GM08714 (cell line): ENCODE results near the gene RIN3.

ENCODE experiments used
- H3K4me3 ChIP-seq: fragments of 200-500 bp; sonication (Bioruptor generic); 2 replicates; pipeline ENCODE4 v1.5.1; 2014; ENCODE audit warnings: mild to moderate bottlenecking, low read length, inconsistent platforms
- ZNF274 ChIP-seq: IDR thresholded peaks from 2 replicates; pipeline ENCODE4 v1.6.1; 2012; ENCODE audit warnings: mild to moderate bottlenecking, low read depth, low read length

RIN3 gene

DNA sequence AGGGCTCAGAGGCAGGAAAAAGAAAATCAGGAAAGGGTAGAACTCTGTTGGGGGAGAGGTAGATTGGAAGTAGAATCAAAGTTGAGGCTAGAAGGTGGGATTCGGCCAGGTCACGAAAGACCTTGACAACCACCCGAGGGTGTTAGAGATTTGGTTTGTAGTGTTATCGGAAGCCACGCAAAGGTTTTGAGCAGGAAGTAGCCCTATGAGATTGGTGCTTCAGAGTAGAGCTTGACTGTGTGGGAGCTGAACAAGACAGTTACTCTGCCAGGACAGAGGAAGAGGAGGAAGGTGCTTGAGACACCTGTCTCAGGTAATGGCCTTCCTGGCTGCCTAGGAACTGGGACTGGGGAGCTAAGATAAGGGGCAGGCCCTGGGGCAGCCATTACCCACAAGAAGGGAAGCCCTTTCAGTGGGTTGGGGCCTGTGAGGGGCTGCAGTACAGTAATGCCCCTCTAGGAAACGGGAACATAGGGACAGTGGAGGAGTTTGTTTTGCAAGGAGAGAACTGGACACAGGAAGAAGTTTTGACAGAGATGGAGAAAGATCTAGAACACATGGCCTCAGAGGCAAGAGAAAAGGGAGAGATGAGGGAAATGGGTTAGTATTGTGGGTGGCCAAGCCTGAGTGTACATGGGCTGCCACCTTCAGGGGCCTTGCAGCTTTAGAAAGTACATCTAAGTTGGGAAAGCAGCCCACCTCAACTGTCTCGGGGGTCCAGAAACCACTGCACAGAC lies 73.5 kb downstream of the RIN3 start:
- H3K4me3 ChIP-seq: no peak overlapping the region; the same call in 1 of the 2 replicates
- TF ChIP-seq ZNF274: no peak

DNA sequence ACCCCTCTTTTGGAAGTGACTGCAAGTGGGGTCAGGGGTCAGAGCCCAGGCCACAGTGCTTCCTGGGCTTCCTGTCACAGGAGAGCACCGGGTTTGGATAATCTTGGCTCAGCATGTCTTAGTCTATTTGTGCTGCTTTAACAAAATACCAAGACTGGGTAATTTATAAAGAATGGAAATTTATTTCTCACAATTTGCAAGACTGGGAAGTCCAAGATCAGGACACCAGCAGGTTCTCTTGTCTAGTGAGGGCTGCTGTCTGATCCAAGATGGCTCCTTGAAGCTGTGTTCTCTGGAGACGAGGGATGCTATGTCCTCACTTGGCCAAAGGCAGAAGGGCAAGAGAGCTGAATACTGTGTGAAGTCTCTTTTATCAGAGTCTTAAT lies 74.1 kb downstream of the RIN3 start:
- H3K4me3 ChIP-seq: no peak overlapping the region
- no peak for TF ChIP-seq ZNF274

DNA sequence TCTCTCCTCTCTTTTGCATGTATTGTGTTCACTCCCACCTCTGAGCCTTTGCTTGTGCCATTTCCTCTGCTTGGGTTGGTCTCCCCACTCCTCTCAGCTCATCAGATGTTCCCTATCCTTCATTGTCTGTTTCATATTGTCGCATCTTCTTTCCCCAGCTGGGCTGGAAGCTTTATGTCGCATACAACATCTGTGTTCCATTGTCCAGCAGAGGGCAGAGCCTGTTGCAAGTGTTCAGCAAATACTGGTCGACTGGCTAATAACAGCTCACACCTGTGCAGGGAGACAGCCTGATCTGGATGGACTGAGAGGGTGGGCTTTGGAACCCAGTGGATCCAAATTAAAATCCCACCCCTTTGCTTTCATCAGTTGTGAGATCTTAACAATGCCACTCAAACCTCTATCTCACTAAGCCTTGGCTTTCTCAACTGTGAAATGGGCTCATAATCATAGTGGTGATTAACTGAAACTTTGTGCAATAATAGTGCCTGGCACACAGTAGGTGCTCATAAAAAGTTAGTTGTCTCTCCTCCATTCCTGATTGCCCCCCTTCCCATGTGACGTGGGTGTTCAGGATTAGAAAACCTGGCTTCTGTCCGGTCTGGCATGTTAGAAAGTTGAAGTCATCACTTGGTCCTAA lies 75.8 kb downstream of the RIN3 start:
- no peak overlapping the region for H3K4me3 ChIP-seq
- TF ChIP-seq ZNF274: no peak

DNA sequence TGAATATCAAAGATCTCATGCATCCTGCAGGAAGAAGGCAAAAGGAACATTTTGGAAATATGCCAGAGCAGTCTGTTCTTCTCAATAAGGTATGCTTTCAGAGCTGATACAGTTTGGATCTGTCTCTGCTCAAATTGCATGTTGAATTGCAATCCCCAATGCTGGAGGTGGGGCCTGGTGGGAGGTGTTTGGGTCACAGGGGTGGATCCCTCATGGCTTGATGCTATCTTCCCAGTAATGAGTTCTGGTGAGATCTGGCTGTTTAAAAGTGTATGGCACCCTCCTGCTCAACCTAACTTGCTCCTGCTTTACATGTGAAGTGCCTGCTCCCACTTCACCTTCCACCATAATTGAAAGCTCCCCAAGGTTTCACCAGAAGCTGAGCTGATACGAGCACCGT lies 76.6 kb downstream of the RIN3 start:
- H3K4me3 ChIP-seq: no peak overlapping the region
- TF ChIP-seq ZNF274: no peak

DNA sequence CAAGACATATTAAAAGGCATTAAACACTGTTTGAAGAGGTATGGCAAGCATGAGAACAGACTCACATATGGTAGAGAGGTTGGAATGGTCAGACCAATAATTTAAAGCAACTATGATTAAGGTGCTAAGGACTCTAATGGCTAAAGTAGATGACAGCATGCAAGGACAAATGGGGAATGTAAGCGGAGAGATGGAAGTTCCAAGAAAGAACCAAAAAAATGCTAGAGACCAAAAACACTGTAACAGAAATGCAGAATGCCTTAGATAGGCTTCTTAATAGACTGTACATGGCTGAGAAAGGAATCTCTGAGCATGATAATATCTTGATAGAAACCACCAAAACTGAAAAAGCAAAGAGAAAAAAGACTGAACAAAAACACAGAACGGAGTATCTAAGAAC lies 77.4 kb downstream of the RIN3 start:
- H3K4me3 ChIP-seq: no peak overlapping the region
- no peak for TF ChIP-seq ZNF274

DNA sequence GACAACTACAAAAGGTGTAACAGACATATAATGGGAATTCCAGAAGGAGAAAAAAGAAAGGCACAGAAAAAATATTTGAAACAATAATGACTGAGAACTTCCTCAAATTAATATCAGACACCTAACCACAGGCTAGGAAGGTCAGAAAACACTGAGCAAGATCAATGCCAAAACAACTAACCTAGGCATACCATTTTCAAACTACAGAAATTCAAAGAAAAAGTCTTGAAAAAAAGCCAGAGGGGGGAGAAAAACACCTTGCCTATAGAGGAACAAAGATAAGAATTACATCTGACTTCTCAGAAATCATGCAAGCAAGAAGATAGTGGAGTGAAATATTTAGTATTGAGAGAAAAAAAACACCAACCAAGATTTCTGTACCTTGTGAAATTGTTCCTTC lies 77.8 kb downstream of the RIN3 start:
- no peak for TF ChIP-seq ZNF274
- H3K4me3 ChIP-seq: no peak overlapping the region

DNA sequence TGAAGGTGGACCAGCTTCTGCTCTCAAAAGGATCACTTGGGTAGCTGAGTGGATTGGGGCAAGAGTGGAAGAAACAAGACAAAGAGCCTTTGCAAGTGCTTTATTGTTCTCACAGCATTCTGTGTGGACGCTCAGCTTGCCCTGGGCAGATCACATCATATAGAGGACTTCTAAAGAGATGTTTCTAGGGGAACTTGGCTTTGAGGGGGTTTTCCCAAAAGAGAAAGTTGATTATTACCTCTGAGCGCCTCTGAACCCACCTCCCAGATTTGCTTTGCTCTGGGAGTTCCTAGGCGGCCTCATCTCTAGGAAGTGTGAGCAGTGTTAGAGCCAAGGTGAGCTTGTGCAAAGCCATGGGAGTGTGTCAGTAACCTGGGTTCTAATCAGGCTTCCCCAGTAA lies 81.7 kb downstream of the RIN3 start:
- no peak overlapping the region for H3K4me3 ChIP-seq
- no peak for TF ChIP-seq ZNF274

DNA sequence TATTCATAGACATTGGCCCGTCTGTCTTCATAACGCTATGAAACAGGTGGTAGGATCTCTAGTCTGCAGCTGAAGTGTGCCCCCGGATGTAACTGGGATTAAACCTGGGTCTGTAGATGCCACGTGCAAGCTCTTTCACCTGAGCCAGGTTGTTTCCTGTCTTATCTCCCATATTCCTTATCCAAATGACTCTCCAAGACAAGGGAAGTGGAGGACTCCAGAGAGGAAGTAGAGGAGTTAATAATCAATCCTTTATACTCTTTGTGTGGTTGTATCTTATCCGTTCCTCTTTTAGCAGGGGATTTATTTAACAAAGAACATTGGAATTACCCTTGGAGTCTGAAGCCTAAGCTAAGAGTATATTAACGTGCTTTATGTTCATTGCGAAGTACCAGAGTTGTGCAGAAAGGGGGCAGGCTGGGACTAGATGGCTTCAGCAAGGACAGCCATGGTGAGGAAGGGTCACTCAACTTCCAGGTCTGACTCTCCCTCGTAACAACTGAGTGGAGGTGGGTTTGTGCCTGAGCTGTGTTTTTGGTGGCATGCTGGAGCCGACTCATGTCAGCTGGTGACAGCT lies 82.8 kb downstream of the RIN3 start:
- H3K4me3 ChIP-seq: no peak overlapping the region
- no peak for TF ChIP-seq ZNF274

DNA sequence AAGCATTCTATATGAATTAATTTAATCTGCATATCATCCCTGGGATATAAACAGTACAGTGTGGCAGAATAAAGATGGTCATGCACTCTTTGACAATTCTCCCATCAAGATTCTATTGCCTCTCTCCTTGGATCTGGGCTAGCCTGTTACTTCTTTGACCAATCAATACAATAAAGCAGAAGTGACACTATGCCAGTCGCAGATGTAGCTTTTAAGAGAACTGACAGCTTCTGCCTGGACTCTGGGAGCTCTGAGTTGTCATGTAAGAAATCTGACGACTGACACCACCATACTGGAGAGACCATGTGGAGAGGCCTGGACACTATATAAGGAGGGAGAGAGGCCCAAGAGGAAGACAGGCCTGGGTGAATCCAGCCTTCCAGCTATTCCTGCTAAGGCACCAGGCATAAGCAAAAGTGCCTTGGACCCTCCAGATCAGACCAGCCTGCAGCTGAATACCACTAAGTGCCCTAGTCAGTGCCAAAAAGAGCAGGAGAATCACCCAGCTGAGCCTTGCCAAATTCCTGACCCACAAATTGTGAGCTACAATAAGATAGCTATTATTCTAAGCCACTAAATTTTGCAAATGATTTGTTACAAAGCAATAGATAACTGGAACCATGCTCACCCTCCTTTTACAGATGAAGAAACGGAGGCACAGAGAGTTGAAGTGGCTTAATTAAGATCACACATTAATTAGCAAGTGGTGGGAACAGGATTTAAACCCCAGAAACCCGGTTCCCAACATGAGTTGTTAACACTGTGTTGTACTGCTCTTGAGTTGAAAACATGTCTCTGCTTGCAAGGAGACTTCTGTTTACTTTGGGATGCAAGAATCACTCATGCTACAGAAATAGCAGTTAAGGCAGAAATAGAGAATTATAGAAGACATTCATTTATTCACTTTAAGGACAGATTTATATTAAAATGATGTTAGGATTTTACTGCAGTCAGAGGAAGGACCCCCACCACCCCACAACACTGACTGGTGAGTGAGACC lies 84.6 kb downstream of the RIN3 start:
- no peak for TF ChIP-seq ZNF274
- H3K4me3 ChIP-seq: no peak overlapping the region

DNA sequence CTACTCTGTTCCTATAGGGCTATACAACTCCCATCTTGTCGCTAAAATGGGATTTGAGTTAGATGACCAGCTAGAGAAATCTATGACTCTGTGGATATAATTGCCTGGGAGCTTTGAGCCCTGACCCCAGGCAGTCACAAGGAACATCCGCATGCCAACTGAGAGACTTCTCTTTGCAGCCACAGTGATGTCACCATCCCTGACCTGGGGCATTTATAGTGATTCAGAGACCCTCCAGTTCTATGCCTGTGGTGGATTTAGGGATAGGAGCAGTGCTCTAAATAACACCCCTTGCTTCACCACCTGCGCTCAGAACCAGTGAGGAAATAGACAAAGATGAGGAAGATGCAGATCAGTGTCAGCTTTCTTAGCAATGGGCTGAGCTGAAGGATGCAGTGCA lies 86.2 kb downstream of the RIN3 start:
- no peak for TF ChIP-seq ZNF274
- H3K4me3 ChIP-seq: no peak overlapping the region

DNA sequence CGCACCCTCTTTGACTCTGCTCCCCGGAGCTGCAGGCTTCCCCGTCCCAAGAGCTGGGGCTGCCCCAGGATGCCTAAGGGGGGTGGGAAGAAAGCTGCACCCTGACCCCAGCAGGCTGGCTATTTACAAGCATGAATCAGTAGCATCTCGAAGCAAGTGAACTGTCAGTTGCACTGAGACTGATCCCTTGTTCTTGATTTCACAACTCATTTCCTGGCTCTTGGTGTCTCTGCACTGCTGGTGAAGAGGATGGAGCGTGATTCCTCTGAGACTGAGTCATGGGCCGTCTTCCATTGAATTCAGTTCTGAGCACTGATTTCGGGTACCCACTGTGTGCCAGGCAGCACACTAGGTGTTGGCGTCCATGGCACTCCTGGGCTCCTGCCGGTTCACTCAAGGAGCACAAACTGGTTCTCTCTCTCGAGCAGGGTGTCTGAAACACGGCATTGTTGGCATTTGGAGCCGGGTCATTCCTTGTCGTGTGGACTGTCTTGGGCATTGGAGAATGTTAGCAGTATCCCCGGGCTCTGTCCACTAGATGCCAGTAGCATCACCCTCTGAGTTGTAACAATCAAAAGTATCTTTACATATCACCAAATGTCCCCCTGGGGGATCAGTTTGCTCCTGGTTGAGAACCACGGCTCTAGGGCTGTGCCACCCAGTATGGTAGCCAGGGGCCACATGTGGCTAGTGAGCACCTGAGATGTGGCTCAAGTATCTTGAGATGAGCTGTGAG lies 86.9 kb downstream of the RIN3 start:
- no peak for TF ChIP-seq ZNF274
- no peak overlapping the region for H3K4me3 ChIP-seq

DNA sequence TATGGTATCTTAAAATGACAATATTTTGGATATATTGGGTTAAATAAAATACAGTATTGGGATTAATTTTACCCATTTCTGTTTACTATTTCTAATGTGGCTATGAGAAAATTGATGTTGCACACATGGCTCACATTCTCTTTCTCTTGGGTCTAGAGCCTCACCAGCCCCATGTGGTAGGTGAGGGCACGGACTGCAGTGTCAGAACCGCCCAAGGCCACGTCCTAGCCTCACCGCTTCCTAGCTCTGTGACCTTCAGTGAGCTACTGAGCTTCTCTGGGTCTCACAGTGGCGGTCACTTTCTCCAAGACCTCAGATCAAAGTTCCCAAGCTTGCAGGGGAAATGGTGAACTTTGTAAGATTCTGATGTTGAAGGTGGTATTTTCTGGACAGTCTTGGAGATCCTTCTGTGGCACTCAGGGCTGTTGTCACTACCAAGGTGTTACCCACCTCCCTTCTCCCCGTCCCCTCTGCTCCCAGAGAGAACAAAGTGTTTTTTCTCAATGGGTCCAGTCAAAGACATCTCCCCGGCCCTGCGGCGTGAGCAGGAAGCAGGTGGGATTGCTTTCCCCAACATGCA lies 87.6 kb downstream of the RIN3 start:
- H3K4me3 ChIP-seq: no peak overlapping the region
- no peak for TF ChIP-seq ZNF274

DNA sequence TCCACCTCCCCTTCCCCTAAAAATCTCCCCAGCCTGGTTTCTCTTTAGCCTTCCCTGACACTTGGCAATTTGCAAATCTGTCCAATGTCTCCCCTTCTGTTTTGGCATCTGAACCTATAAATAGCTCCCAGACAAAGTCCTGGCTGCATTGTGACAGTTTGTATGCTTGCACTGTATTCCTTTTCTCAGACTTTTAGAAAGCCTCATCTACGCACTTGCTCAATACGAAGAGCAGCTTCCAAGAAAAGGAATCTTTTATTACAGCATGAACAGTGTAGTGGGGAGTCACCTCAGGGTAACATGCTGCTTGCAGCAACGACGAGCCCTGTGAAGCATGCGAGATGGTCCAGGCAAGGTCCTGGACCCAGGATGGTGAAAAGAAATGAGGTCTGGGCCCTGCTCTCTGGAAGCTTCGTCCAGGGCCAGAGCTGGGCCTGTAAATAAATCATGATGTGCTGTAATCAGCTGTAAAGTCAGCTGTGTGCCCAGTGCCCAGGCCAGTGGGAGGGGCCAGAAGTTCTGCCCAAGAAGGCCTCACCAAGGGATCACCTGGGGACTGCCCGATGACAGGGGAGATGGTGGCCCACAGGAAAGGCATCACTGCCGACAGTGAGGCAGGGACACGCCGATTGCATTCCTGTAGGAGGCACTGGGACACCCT lies 88.3 kb downstream of the RIN3 start:
- H3K4me3 ChIP-seq: no peak overlapping the region
- no peak for TF ChIP-seq ZNF274
